NCI-H146 treated with DMSO at 0.1 percent for 48 hours (cell line): ENCODE results near the gene ADORA2B.

ENCODE experiments used
- DNase-seq: peaks from one replicate; lab custom pipeline; 2025; ENCODE audit not compliant: unreplicated experiment; lab: John Stamatoyannopoulos, UW

The ADORA2B gene

DNA sequence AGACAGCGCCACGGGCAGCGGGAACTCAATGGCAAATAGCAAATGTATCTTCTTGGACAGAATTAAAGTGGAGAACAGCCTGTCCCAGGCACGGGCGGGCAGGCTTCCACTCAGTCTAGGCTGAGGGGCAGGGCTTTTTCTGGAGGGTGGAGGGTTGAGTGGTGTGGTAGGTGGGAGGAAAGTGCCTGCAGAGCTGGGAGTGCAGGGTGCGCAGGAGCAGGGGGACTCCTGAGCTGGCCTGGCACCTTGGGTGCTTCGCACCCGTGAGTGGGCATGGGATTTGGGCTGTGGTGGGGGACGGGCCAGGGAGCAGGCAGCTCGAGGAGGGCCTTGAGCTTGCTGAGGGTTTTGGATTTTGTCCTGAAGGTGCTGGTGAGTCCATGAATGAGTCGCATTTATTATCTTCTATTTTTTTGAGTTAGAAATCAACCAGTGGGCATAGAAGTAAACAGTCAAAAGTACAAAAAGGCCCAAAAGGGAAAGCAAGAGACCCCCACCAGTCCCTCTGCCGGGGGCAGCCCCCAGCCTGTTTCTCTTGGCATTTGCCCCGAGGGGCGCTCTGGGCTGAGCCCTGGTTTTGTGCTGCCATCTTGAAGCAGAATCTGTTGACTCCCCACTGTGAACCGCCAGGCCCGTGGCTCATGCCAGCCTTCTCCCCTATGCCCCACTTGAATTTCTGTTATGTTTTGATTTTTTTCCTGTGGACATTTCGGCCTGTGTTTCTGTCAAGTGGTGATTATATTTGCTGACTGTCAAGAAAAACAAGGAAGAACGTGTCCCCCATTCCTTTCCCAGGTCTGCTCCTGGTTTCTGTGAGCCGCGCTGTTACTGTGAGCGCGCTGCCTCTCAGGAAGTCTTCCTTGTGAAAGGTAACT lies 8.2 kb downstream of the ADORA2B start:
- DNase-seq, result no peak

GRCh38 chr17:15954222-15954621 lies 9.3 kb downstream of the ADORA2B start:
- DNase-seq, result no peak

- DNase-seq, result no peak
These were observed 11.0 kb downstream of the ADORA2B start for GRCh38 chr17:15955793-15956541.

GRCh38 chr17:15957206-15957605 lies 12.3 kb downstream of the ADORA2B start:
- no peak for DNase-seq

DNA sequence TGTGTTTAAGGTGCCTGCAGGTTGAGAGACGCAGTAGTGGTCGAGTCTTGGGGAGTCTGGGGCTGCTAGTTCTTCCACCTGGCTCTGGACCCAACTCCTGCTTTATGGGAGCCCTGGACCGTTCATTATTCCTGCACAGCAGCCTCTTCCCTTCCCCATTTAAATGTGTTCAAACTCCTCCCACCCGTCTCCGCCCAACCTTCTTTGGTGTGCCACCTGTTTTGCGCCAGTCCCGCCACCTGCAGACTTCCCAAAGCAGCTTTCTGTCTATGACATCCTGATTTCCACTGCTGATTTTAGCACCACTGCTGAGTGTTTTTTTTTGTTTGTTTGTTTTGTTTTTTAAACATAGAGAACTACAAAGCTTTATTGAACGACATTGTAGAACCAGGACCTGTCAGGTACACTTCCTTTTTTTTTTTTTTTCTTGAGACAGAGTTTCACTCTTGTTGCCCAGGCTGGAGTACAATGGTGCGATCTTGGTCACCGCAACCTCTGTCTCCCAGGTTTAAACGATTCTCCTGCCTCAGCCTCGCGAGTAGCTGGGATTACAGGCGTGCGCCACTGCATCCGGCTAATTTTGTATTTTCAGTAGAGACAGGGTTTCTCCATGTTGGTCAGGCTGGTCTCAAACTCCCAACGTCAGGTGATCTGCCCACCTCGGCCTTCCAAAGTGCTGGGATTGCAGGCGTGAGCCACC lies 12.8 kb downstream of the ADORA2B start:
- no peak for DNase-seq

DNA sequence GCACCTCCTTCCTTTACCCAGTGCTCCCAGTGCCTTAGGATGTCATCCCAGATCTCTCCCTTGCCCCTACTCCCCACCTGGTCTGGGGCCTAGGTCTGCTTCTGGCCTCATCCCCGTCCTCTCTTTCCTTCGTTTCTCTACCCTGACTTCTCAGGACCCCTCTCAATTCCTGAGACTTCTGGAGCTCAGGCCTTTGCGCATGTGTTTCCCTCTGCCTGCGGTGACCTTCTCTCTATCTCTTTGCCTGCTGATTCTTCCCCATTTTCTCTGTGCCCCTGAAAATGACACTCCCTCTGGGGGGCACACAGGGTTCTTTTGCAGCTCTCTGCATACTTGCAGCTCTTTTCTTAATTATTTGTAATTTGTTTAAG lies 13.5 kb downstream of the ADORA2B start:
- no peak for DNase-seq

GRCh38 chr17:15963670-15964110 lies 18.8 kb downstream of the ADORA2B start:
- DNase-seq, result no peak

- DNase-seq, result no peak
These were observed 20.6 kb downstream of the ADORA2B start for GRCh38 chr17:15965528-15965927.

DNA sequence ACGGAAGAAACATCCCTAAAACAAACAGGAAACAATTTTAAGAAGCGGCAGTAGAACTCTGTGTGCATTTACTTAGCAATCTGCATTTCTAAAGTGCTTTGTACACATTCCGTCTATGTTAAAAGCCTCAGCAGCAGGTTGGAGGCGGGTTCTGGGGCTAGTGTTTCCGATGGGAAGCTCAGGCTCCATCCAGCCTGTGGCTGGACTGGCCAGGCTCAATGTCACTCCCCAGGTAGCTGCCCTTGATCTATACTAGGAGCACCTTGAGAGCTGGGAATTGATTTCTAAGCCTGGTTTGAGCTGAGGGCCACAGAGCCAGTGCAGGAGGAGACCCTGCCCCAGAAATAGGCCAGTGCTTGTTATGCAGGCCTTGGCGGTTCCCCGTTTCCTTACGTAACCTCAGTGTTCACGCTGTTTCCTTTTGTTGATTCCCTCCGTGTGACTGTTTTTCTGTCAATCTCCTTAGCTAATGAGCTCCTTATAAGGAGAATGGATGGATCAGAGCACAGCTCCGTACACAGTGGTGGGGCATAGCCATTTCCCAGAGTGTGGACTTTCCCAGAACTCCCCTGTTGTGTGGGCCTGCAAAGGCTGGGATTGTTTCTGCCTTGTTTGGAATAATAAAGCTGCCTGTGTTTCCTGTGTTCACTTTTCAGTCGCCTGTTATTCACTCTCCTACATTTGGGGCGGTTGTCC lies 21.4 kb downstream of the ADORA2B start:
- peak; percentile 62 for DNase-seq

- peak; percentile 14 for DNase-seq
These were observed 21.9 kb downstream of the ADORA2B start for GRCh38 chr17:15966879-15967248.

- DNase-seq, result no peak
These were observed 22.9 kb downstream of the ADORA2B start for GRCh38 chr17:15967706-15968399.

- DNase-seq, result no peak
These were observed 24.5 kb downstream of the ADORA2B start for GRCh38 chr17:15969463-15969862.

DNA sequence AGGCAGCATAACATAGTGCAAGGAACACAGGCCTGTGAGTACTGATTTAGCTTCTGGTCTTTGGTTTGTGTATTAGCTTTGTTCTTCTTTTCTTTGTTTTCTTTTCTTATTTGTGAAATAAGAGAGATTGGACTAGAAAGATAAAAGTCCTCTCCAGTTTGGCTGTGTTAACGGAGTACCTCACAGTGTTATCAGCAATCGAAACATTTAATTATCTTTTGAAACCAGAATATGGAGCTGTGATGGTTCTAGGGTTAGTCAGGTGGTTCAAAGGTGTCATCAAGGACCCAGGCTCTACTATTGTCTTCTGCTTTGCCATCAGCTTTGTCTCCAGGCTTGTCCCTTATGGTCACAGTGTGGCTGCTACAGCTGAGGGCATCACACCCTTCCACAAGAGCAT lies 25.6 kb downstream of the ADORA2B start:
- DNase-seq, result no peak

DNA sequence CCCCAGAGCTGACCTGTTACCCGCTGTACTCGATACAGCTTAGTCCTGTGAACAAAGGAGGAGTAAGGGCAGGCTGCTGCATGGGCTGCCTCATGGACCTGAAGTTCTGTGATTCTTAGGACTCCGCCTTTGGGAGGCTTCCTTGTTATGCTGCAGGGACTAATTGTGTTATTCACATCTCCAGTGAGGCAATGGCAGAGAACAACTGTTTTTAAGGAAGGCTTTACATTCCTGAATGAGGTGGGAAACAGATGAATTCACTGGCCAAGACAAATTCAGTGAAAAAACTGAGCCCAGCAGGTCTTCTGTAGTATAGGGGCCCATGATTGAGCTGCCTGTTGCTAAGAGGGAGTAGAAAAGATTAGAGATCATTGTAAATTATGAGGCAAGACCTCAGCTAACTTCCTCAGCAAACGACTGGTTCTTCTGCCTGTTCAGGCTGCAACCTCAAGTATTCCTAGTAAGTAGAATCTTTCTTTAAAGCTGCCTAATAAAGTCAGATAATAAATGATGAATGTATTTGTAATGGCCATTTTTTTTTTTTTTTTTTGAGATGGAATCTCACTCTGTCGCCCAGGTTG lies 26.3 kb downstream of the ADORA2B start:
- no peak for DNase-seq

DNA sequence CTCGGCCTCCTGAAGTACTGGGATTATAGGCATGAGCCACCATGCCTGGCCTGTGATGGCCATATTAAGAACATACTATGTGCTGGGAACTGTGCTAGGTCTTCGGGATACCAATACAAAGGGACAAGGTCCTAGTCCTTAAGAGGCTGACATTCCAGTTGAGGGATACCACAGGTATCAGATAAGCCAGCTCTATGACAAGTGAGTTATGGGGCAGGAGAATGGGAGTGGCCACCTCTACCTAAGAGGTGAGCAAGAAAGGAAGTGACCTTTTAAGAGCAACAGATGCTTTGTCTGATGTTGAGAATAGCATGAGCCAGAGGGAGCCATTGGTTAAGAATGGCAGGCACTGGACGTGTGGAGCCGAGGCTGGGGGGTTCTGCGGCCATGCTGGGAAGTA lies 27.0 kb downstream of the ADORA2B start:
- no peak for DNase-seq

DNA sequence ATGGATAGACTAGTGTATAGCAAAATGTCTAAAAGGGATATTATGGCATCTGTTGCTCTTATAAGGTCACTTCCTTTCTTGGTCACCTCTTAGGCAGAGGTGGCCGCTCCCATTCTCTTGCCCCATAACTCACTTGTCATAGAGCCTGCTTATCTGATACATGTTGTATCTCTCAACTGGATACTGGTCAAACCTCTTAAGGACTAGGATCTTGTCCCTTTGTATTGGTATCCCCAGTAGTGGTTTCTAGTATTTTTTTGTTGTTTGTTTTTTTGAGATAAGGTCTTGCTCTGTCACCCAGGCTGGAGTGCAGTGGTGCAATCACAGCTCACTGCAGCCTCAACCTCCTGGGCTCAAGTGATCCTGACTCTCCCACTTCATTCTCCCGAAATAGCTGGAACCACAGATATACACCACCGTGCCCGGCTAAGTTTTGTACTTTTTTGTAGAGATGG lies 27.6 kb downstream of the ADORA2B start:
- DNase-seq, result no peak

DNA sequence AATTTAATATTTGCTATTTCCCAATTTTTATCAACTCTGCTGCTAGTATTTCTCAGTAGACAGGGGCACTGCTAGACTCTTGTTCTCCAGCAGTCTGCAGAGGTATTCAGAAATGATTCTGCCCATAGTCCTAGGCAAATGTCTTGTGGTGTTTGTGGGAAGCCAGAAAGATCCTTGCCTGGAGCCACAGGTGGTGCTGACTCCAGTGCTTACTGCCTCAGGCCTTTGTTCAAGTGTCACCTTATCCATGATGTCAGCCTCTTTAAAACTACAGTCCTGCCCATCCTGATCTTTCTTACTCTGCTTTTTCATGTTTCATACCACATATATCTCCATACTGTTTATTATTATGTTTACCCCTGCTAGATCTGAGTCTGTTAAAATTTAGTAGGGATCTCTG lies 28.1 kb downstream of the ADORA2B start:
- DNase-seq, result no peak

- DNase-seq, result no peak
These were observed 28.9 kb downstream of the ADORA2B start for GRCh38 chr17:15973834-15974233.

DNA sequence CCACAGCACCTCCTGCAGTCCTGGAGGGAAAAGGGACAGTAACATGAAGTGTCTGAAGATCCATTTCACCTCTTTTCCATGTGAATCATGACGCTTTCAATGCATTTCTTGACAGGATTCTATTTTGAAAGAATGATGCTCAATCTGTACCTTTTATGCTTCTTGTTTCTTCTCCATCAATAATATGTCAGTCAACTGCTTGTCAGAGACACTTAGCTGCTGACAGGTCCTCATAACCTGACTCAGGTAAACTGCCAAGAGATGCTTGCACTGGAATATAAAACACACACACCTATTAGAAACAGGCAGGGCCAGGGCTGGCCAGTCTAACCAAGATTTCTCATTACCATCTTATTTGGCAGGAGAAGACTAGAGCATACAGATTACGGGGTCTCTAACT lies 33.0 kb downstream of the ADORA2B start:
- no peak for DNase-seq

DNA sequence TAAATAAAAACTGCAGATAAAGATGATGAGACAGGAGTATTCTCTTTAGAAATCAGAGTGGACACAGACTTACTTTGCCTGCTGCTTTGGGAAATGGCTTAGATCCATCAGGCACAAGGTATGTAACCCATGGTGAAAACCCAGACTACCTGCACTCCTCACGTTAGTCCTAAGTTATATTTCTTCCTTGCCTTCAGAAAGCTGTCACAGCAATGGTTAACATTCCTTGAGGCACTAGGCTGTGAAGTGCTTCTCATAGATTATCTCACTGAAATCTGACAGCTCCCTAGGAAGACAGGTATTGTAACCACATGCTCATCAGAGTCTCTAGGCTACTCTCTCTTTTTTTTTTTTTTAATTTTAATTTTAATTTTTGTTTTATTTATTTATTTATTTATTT lies 33.7 kb downstream of the ADORA2B start:
- no peak for DNase-seq
